Stimulated activated CD4-positive, alpha-beta T cell treated with anti-CD3 and anti-CD28 coated beads, Interleukin-4, amount 100 ng/mL, for 4 hours (primary cell): ENCODE data around the gene USP24.
"Not testable (repeated sequence)": the region's sequence is repeated elsewhere in the genome, so short reads cannot be mapped to it uniquely, and the experiment has no call there.

Source experiments
- DNase-seq, 2 experiments: peaks; one replicate each; pipeline ENCODE4 v3.0.0-alpha.2; 2020

Gene USP24

DNA sequence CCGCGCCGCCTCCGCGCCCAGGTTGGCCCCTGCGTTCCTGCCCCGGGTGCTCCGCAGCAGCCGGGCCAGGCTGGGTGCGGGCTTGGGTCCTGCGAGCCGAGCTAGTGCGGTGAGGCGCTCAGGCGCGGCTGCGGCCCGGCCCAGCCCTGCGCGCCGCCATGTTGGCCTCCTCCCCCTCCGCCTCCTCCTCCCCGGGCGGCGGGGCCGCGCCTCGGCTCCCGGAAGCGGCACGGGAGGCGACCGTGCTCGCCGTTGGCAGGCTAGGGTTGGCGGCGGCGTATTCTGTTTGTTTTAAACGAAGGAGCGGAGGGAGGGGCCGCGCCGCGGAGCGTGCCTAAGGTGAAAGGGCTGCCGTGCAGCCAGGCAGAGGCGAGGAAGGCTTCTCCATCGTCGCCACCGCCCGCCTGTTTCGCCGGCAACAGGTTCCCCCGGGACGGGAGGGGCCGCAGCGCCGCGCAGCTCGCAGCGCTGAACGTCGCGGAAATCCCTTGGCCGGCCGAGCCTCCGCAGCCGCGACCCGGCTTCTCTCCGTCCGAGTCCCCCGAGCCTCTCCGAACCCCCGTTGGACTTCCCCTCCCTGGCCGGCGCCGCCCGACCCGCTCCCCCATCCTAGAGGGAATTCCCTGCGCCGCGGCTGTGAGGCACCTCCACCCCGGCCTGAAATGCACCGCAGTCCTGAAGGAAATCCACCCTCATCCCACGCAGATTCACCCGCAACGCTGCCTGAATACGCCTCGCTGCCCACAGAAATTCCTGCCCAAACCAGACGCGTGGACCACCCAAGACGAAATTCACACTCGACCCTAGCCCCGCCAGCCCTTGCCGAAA is at the start of gene USP24:
Gene USP24, minus strand, starts transcription at position 171 of the 828 bp plus-strand sequence. CDS start 251 bp downstream, outside the sequence.
- peak; percentile 77 to 79 for DNase-seq

GRCh38 chr1:55262822-55263221 is 47.7 kb upstream of the USP24 start:
- no peak for DNase-seq

DNA sequence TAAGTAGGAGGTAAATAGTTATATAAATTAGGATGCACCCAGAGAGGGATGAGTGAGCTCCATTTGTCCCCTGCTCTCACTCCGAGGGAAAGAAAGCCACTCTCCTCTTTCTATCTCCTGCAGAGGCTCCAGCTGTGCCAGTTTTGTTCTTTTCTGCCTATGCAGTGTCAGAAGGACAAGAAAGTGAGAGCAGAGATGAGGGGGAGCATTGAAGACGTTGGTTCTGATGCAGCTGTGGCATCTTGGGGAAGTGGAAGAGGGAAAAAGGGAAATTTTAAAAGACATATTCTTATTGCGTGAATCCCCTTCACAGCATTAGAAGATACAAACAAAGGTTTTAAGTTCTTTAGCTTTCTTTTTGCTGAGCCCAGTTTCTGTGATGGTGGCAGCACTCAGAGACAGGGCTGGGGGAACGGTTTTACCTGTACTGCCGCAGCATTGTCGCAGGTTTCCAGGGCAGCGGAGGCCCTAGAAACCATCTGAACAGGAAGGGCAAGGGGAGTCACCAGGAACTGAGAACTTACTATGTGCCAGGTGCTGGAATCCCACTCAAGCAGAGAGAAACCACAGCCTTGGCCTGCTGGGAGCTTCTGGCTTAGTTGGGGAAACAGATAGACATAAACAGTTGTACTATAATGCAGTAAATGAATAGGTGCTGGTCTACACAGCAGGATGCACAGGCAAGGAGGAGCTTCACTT is 44.9 kb upstream of the USP24 start:
- DNase-seq: no peak

DNA sequence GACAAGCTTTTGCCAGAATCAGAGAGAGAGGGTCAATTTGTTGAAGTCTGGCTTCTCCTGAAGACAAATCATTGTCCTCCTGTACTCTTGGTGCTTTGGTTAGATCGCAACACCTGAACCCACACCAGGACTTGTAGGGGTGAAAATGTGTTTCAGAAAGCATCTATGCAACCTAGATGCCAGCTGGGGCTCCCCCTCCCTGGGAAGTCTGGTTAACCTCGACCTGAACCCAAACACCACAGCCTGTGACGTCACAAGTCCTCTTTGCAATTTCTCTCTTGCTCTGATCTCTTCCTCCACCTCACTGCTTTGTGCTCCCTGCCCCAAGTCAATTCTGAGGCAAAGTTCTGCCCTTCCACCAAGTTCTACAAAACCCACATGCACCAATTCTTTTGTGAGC is 42.8 kb upstream of the USP24 start:
- DNase-seq: peak in 1 of 2 experiments; percentile 25

DNA sequence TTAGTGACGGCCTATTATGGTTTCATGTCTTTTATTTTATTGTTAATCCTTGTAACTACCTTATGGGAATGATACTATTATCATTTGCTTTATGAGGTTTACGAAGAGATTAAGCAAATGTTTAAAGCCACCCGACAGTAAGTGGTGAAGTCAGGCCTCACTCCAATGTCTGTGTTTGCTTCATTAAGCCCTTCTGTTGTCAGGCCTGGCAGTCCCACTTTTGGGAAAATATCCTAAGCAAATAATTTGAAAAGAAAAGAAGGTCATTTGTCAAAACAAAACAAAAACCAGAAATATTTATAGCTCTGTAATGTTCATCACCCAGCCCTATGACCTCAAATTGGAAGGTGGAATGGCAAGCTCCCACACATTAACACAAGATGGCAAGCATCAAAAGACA is 40.7 kb upstream of the USP24 start:
- DNase-seq: no peak

DNA sequence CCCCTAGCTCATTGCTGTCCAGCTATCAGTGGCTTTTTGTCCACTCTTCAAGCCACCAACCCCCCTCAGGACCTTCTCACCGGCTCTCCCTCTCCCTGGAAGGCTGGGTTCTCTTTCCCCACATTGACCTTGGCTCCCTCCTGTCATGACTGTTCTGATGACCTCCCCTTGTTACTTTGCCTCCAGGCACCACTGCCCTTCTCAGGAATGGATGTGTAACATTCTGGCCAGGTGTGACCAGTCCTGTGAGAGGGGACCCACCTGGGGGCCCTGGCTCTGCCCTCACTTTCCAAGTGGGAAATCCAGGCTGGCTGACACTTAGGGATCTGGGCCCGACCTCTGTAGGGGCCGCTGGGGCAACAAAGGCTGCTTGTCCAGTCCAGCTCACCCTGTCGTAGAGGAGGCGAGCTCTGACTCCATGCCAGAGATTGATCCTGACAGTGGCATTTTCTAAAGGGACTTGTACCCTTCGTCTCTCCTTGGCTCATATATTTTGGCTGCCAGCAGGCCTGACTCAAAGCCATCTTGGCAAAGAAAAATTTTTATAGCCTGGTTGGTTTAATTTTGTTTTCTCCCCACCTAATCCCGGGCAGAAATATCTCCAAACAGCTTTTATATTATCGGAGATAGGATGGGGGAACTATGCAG is 37.9 kb upstream of the USP24 start:
- DNase-seq: no peak

DNA sequence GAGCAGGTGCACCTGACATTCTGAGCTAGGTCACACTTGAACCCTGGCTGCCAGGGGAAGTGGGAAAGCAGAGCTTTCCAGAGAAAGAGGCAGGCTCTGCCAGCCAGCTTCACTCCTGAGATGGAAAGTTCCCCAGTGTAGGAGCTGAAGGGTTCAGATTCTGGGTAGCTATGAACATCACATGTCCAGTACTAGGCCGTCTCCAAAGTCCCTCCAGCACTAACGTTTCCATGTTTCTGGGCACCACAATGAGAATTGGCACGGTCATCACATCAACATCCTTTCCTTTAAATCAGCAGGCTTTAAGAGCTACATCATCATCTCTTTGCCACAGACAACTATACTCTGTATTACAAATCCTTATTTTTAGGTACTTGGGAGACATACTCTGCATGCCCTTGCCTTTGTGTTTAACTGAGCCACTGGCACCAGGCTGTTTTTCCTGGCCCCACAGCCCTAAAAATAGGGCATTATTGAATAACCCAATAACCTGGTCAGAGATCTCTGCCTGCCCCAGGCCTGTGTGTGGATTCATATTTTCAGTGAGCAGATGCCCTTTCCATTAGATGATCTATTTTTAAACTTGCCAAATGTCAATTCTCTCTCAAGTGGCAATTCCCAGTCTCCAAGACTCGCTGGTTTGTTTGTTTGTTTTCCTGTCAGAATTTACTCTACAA is 35.4 kb upstream of the USP24 start:
- DNase-seq: no peak

- no peak for DNase-seq
Observed at GRCh38 chr1:55249646-55250398, 34.7 kb upstream of the USP24 start.

DNA sequence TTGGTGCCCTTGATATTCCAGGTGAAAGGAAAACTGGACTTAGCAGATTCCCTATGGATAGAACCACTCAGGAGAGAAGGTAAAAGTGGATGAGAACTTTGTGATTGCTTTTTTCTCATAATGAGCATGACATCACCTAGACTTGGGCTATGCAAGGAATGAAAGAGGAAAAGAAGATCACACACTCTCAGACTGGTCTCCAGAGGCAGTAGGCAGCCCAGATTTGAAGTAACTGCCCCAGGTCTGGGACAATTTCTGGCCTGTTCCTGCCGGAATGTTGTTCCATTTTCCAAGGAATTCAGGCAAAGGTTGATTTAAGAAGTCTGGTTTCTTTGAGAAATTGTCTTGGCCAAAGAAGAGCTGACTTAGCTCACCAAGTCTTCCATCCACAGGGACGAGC is 31.7 kb upstream of the USP24 start:
- DNase-seq: no peak

- no peak for DNase-seq
Observed at GRCh38 chr1:55246331-55246730, 31.2 kb upstream of the USP24 start.

- DNase-seq: no peak
Observed at GRCh38 chr1:55245781-55246180, 30.6 kb upstream of the USP24 start.

DNA sequence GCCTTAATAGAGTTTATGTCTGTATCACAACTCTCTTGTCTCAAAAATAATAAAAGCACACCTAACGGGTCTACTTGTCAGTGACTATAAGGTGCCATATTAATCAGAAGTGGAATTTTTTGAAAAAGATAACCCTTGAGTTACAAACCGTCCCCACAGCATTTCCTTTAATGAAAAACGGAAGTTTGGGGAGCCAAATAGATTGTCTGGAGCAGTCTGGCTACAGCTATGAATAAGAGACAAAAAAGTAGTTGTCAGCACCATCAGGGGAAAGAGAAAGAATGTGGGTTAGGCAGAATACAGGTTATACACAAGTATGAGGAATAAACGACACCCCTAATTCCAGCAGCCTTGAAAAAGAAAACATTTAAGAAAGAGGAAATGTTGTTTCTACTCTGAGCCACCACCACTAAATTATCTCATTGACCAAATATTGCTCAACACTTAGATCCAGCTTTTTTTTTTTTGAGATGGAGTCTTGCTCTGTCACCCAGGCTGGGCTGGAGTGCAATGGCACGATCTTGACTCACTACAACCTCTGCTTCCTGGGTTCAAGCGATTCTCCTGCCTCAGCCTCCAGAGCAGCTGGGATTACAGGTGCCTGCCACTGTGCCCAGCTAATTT is 29.4 kb upstream of the USP24 start:
- no peak for DNase-seq

DNA sequence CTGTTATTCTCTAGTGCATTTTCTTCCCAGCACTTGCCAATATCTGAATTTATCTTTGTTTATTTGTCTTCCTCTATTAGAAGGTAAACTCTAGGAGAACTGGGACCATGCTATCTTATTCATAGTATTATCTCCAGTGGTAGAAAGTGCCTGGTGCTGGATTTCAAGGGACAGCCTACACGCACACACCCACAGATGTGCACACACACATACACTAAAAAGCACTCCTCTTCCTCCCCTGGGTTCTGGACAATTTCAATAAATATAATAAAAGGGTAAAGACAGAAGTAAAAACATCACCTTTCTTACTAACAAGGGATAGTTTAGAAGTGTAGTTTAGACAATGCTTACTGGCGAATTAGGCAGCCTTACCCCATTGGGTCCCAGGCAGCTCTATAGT is 28.5 kb upstream of the USP24 start:
- no peak for DNase-seq

DNA sequence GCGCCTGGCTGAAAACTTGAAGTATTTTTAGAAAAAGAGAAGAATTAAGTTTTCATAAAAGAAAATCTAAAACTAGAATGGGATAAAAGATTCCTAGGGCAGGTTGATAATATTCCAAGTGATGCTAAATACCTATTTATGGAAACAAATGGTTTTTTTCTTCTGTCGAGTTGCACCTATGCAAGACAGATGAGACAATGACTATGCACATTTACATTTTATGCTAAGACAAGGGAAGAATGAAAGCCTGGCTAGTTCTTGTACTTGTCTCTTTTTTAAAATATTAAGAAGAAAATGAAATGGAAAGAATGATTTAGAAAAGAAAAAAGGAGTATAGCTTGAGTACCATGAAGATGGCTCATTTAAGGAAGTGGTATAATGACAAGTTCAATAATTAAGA is 24.4 kb upstream of the USP24 start:
- DNase-seq: no peak

- DNase-seq: no peak
Observed at GRCh38 chr1:55235722-55236121, 20.6 kb upstream of the USP24 start.

DNA sequence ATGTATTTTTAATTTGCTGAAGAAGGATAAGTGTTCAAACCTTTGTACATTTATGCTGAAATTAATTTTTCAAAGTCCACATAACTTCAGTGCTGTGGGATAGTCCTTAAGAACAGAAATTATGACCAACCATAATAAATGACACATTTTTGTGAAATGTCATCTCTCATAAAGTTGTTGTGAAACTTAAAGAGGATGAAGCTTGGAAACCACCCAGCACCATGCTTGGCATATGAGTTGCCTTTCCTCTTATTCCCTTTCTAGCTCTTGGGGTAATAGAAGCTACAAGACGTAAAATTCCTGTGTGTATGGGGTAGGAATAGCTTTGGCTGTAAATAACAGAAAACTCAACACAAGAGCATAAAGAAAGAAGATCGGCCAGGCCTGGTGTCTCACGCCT is 18.9 kb upstream of the USP24 start:
- DNase-seq: no peak

DNA sequence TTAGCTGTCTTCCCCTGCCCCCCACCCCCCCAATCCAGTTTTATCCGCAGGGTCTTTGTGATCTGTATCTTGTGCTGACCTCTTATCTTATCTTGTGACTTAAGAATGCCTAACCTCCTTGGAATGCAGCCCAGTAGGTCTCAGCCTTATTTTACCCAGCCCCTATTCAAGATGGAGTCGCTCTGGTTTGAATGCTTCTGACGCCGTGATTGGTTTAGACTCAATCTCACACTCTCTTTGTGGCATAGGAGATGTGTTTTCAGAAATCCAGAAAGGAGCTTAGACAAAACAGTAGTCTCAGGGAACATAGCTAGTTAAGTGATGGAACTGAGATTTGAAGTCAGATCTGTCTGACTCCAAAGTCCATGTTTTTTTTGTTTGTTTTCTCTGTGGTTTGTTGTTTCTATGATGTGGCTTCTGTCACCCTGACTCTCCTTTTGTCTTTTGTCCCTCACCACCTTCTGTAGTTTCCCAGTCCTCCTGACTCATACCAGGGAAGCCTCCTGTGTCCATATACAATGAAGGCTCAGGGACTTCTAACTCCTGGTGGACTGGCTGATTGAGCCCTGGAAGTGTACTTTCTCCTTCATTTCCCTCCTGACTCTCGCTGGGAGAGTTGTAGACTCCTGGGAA is 18.1 kb upstream of the USP24 start:
- DNase-seq: no peak

GRCh38 chr1:55232448-55233144 is 17.4 kb upstream of the USP24 start:
- DNase-seq: no peak

DNA sequence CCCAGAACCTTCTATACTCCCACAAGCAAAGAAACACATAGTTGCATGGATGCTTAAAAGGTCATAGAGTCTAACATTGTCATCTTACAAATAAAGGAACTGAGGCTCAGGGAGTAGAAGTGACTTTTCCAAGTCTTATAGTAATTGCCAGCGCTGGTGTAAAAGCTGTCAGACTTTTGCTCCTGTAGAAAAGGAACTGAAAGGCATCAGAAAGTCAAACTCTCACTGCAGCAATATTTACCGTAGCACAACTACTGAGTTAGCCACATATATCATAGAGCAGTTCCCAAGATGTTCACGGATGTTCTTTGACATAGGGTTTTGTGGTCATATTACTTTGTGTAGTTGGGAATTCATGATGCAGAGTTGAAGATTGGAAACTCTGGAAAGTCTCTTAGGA is 16.6 kb upstream of the USP24 start:
- no peak for DNase-seq

GRCh38 chr1:55230659-55231058 is 15.5 kb upstream of the USP24 start:
- no peak for DNase-seq

DNA sequence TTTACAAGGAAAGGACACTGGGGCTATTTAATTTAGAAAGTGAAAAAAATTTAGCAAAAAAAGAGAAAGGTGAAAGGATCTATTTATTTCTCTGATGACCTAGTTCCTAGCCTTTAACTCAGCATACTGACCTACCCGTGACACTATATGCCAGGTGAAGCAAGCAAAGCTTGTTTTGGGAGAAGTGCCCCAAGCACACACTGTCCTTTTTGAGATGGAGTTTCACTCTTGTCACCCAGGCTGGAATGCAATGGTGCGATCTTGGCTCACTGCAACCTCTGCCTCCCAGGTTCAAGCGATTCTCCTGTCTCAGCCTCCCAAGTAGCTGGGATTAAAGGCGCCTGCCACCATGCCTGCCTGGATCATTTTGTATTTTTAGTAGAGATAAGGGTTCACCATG is 14.6 kb upstream of the USP24 start:
- not testable (repeated sequence) for DNase-seq
